ENCODE measurements around the gene ARHGAP6.

- TF ChIP-seq POLR2A (IDR thresholded peaks at IDR 0.05): no peak
- no peak for TF ChIP-seq POLR2AphosphoS5 (IDR thresholded peaks at IDR 0.05)
- no peak for TF ChIP-seq CTCF (IDR thresholded peaks at IDR 0.05)
- no peak for TF ChIP-seq EP300 (IDR thresholded peaks at IDR 0.05)
These were observed 534.6 kb downstream of the ARHGAP6 start for GRCh38 chrX:11131146-11131545.
